Lower lobe of right lung (tissue), 2 donors: Measurements from ENCODE around the gene TLR9. TPM values are rescaled to one million over a fixed set of nuclear protein-coding genes. Genes with fewer than 3 reads are reported as not detected.
A peak's percentile ranks its signal among the peaks of the same experiment; 100 is the strongest.

Experiments used
- ATAC-seq, 2 donors: fragments of 200-7000 bp; cut with Tn5 transposase; one replicate each; pipeline ENCODE4 v1.9.1; 2020 to 2022; ENCODE audit warnings: mild to moderate bottlenecking in 2 of 2, moderate library complexity in 2 of 2
- DNase-seq: peaks from one replicate; pipeline ENCODE4 v3.0.0-alpha.2; 2020
- H3K27ac ChIP-seq: fragments of 200-600 bp; one replicate; pipeline ENCODE4 v1.8.0; 2022
- H3K27me3 ChIP-seq: fragments of 200-600 bp; one replicate; pipeline ENCODE4 v1.8.0; 2022; ENCODE audit warnings: low read depth
- H3K36me3 ChIP-seq: fragments of 200-600 bp; one replicate; pipeline ENCODE4 v1.8.0; 2022; ENCODE audit warnings: mild to moderate bottlenecking
- H3K4me1 ChIP-seq: fragments of 200-600 bp; one replicate; pipeline ENCODE4 v1.8.0; 2022
- H3K4me3 ChIP-seq: fragments of 200-600 bp; one replicate; pipeline ENCODE4 v1.8.0; 2022; ENCODE audit warnings: mild to moderate bottlenecking
- H3K9me3 ChIP-seq: fragments of 200-600 bp; one replicate; pipeline ENCODE4 v1.8.0; 2022
- CTCF ChIP-seq: fragments of 200-600 bp; IDR thresholded peaks from one replicate; pipeline ENCODE4 v1.8.0; 2022; ENCODE audit warnings: antibody characterized with exemption, mild to moderate bottlenecking
- intact Hi-C: fragments of 100-400 bp; cut with DNase I; formaldehyde crosslinking; loops from one replicate; pipeline ENCODE4 v1.11.0; 2022
- total RNA-seq: library from RNA; stranded (reverse); fragmentation: NEBNext Ultra II Directional; extraction: Animal tissue kit (Norgen Biotek cat#: 25700); gene quantifications from one replicate; pipeline ENCODE4 v1.2.1, GENCODE V29; 2021
- donor health status: DM: no; HTN: yes; CAD: no; lungs with severe emphysema.

The TLR9 gene
- total RNA-seq, 1 donor from 2014 or later, result 1.0 TPM

DNA sequence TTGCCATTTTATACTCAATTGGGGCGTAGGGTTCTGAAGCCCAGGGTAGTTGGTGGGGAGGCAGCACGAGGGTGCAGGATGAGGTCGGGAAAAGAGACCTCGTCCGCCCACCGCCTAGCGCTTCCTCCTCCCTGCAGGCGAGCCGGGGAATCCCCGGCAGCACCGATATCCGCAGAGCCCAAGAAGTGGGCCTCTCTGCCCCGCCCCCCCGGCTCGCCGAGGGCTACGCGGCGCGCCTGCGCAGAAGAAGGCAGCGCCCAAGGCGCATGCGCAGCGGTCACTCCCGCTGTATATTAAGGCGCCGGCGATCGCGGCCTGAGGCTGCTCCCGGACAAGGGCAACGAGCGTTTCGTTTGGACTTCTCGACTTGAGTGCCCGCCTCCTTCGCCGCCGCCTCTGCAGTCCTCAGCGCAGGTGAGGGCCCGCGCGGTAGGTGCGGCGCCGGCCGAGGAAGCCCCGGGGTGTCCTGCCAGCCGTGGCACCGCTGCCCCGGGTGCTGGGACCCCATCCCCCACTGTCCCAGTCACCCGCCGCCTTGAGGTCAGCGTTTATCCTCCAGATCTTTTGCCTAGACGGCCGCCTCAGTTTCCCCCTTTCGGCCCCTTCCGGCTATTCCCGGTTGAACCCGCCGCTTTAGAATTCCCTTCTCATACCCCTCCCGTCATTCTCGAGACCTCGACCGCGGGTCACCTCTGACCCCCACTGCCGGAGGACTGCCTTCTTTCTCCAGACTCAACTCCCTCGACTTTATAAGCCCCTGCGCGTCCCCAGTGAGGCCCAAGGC lies 27.4 kb downstream of the TLR9 start, which contains the start of gene ALAS1:
Gene ALAS1 (plus strand): TSS at position 319 of the 784 bp plus-strand sequence. CDS start 1,082 bp downstream, outside the sequence.
- Histone ChIP-seq H3K27ac (peak within 1 kb of the TSS; percentile 91), H3K9me3 (no peaks in the 10 kb centered on the region), H3K4me3 (peak within 1 kb of the TSS; percentile 99), H3K27me3 (no peaks in the 10 kb centered on the region), H3K4me1 (peaks cover 84% of the 10 kb centered on the region), H3K36me3 (peaks cover 35% of the 10 kb centered on the region)
- ATAC-seq (peak; percentile 88 to 90), DNase-seq (peak; percentile 96)
- peak; percentile 18 for TF ChIP-seq CTCF
- intact Hi-C loops, result no loop called here

GRCh38 chr3:52197499-52197841 lies 28.0 kb downstream of the TLR9 start:
- intact Hi-C loops, result no loop called here
- DNase-seq (no peak), ATAC-seq (peak; percentile 0 to 2)
- no peaks in the 10 kb centered on the region for H3K27me3 ChIP-seq
- no peaks in the 10 kb centered on the region for H3K9me3 ChIP-seq
- no peak for TF ChIP-seq CTCF
- peak overlapping the region; percentile 91 for H3K27ac ChIP-seq
- H3K36me3 ChIP-seq, result peaks cover 30% of the 10 kb centered on the region
- H3K4me1 ChIP-seq, result peaks cover 79% of the 10 kb centered on the region
- peak overlapping the region; percentile 99 for H3K4me3 ChIP-seq

DNA sequence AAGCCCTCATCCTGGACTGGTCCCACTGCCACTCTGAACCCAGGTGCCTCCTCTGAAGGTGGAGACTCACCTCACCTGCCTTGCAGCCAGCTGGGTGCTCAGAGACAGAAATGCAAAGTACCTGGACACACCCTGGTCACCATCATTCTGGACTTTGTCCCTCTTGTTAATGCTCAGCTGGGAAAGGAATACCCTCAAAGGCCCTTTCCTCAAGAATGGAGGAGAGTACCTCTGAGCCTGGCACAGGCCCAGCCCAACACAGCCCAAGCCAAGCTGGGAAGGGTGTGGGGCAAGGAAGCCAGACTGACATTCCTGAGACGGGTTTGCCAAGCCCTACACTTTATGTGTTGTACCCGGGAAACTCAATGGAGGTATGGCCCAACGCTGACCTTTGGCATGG lies 28.5 kb downstream of the TLR9 start:
- H3K4me3 ChIP-seq, result peak overlapping the region; percentile 99
- H3K27ac ChIP-seq, result peak overlapping the region; percentile 91

GRCh38 chr3:52195823-52196331 lies 29.6 kb downstream of the TLR9 start:
- H3K36me3 ChIP-seq, result peaks cover 18% of the 10 kb centered on the region
- no peak for TF ChIP-seq CTCF
- H3K27ac ChIP-seq, result peak overlapping the region; percentile 91
- intact Hi-C loops, result no loop called here
- peak; percentile 41 to 47 for ATAC-seq
- no peak overlapping the region for H3K4me3 ChIP-seq
- H3K27me3 ChIP-seq, result no peaks in the 10 kb centered on the region
- DNase-seq, result peak; percentile 71
- no peaks in the 10 kb centered on the region for H3K9me3 ChIP-seq
- H3K4me1 ChIP-seq, result peaks cover 72% of the 10 kb centered on the region

More for the DNA sequence above, 28.5 kb downstream of the TLR9 start:
- Histone ChIP-seq H3K27me3 (no peaks in the 10 kb centered on the region), H3K4me1 (peaks cover 74% of the 10 kb centered on the region), H3K9me3 (no peaks in the 10 kb centered on the region), H3K36me3 (peaks cover 25% of the 10 kb centered on the region)
- intact Hi-C loops, result no loop called here
- peak; percentile 79 for DNase-seq
- ATAC-seq, result peak; percentile 43 to 73
- TF ChIP-seq CTCF, result no peak

DNA sequence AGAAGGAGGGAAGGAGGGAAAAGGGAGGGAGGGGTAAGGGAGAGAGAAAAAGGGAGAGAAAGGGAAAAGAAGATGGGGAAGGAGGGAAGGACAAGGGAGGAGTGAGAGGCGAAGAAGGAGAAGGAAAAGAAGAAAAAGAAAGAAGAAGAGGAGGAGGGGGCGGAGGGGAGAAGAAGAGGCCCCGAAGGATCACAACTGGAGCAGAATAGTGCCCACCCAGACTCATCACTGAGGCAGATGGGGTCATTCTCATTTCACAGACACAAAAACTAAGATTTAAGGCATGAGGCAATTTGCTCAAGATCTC lies 30.2 kb downstream of the TLR9 start:
- H3K9me3 ChIP-seq, result no peaks in the 10 kb centered on the region
- H3K4me3 ChIP-seq, result no peak overlapping the region
- H3K36me3 ChIP-seq, result peaks cover 12% of the 10 kb centered on the region
- no peaks in the 10 kb centered on the region for H3K27me3 ChIP-seq
- peaks cover 72% of the 10 kb centered on the region for H3K4me1 ChIP-seq
- intact Hi-C loops, result no loop called here
- DNase-seq, result no peak
- no peak for ATAC-seq
- peak overlapping the region; percentile 91 for H3K27ac ChIP-seq
- TF ChIP-seq CTCF, result no peak
